Trophoblast cell (in vitro differentiated cells and primary cell): ENCODE measurements around the gene IL17A.

Experiments used
- DNase-seq, 2 donors: peaks; one replicate each; pipeline ENCODE4 v3.0.0-alpha.2; 2016
- H2AFZ ChIP-seq: 2 replicates; pipeline ENCODE4 v1.6.1; 2013; ENCODE audit warnings: low read length, moderate library complexity, mild to moderate bottlenecking; ENCODE audit not compliant: insufficient read depth, poor library complexity
- H2AK5ac ChIP-seq: 2 replicates; pipeline ENCODE4 v1.6.1; 2013; ENCODE audit warnings: mild to moderate bottlenecking, low read length
- H2BK120ac ChIP-seq: 2 replicates; pipeline ENCODE4 v1.6.1; 2013; ENCODE audit warnings: low read length, mild to moderate bottlenecking, moderate library complexity; ENCODE audit not compliant: insufficient read depth, poor library complexity
- H2BK12ac ChIP-seq: 2 replicates; pipeline ENCODE4 v1.6.1; 2013; ENCODE audit warnings: mild to moderate bottlenecking, low read length, moderate library complexity
- H2BK5ac ChIP-seq: 2 replicates; pipeline ENCODE4 v1.6.1; 2013; ENCODE audit warnings: low read length, low read depth, moderate library complexity, mild to moderate bottlenecking; ENCODE audit not compliant: poor library complexity
- H3K14ac ChIP-seq: 2 replicates; pipeline ENCODE4 v1.6.1; 2013; ENCODE audit warnings: mild to moderate bottlenecking, low read length
- H3K18ac ChIP-seq: 2 replicates; pipeline ENCODE4 v1.6.1; 2013; ENCODE audit warnings: mild to moderate bottlenecking, low read length
- H3K23ac ChIP-seq: 2 replicates; pipeline ENCODE4 v1.6.1; 2013; ENCODE audit warnings: low read length
- H3K27ac ChIP-seq: 2 replicates; pipeline ENCODE4 v1.5.1; 2013; ENCODE audit warnings: low read depth, mild to moderate bottlenecking, inconsistent platforms, low read length, moderate library complexity
- H3K27me3 ChIP-seq: 2 replicates; pipeline ENCODE4 v1.6.1; 2013; ENCODE audit warnings: inconsistent platforms, mild to moderate bottlenecking, low read length, moderate library complexity; ENCODE audit not compliant: insufficient read depth
- H3K36me3 ChIP-seq, 2 experiments: 1 replicate in 1 of 2; 2 replicates in 1 of 2; pipeline ENCODE4 v1.6.1; 2013; ENCODE audit warnings: low read length in 2 of 2, mild to moderate bottlenecking in 2 of 2, moderate library complexity in 1 of 2; ENCODE audit not compliant: insufficient read depth in 2 of 2, control insufficient read depth in 1 of 2
- H3K4ac ChIP-seq: 2 replicates; pipeline ENCODE4 v1.6.1; 2013; ENCODE audit warnings: low read depth, mild to moderate bottlenecking, low read length, moderate library complexity
- H3K4me1 ChIP-seq, 2 experiments: 1 replicate in 1 of 2; 2 replicates in 1 of 2; pipeline ENCODE4 v1.6.1; 2013; ENCODE audit warnings: low read length in 2 of 2, mild to moderate bottlenecking in 2 of 2, moderate library complexity in 1 of 2; ENCODE audit not compliant: insufficient read depth in 2 of 2, control insufficient read depth in 1 of 2
- H3K4me2 ChIP-seq: 2 replicates; pipeline ENCODE4 v1.6.1; 2013; ENCODE audit warnings: inconsistent platforms, mild to moderate bottlenecking, low read length, moderate library complexity
- H3K4me3 ChIP-seq: 2 replicates; pipeline ENCODE4 v1.5.1; 2013; ENCODE audit warnings: mild to moderate bottlenecking, low read depth, low read length, inconsistent platforms
- H3K79me1 ChIP-seq: one replicate; pipeline ENCODE4 v1.6.1; 2013; ENCODE audit warnings: low read length
- H3K79me2 ChIP-seq: 2 replicates; pipeline ENCODE4 v1.6.1; 2013; ENCODE audit warnings: low read length, mild to moderate bottlenecking; ENCODE audit not compliant: control insufficient read depth, insufficient read depth, poor library complexity
- H3K9ac ChIP-seq: 2 replicates; pipeline ENCODE4 v1.6.1; 2013; ENCODE audit warnings: mild to moderate bottlenecking, low read length
- H3K9me3 ChIP-seq: 2 replicates; pipeline ENCODE4 v1.6.1; 2013; ENCODE audit warnings: low read depth, mild to moderate bottlenecking, control low read depth, inconsistent platforms, low read length; ENCODE audit not compliant: insufficient read depth
- H4K12ac ChIP-seq: 2 replicates; pipeline ENCODE4 v1.6.1; 2013; ENCODE audit warnings: low read depth, mild to moderate bottlenecking, low read length, moderate library complexity
- H4K8ac ChIP-seq: 2 replicates; pipeline ENCODE4 v1.6.1; 2013; ENCODE audit warnings: low read depth, mild to moderate bottlenecking, low read length, moderate library complexity
- H4K91ac ChIP-seq: one replicate; pipeline ENCODE4 v1.6.1; 2013; ENCODE audit warnings: low read depth, mild to moderate bottlenecking, low read length, moderate library complexity
- WGBS: extraction: QIAGEN DNeasy Blood & Tissue Kit; methylation state at CpG from one replicate; pipeline ENCODE4 v1.1.7; 2013; ENCODE audit warnings: missing lambda C conversion rate; ENCODE audit not compliant: insufficient read length, insufficient coverage; ENCODE audit errors: extremely low coverage; 5-methylcytosine and 5-hydroxymethylcytosine counted together

Gene IL17A

DNA sequence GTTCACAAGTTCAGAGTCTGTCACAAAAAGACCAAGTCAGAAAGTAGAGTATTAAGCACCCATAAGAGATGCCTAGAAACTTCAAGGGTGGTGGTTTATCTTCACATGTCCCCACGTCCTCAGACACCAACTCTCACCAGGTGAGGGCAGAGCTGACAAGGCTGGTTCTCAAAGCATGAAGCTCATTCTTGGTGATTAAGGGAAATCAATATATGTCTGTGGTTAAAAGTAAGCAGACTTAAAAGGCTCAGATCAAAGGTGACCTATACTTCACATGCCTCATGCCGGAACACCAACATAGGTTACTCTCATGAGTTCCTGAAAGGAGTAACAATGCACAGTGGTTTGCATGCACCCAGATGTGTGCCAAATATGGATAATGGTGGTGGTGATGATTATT lies 27.0 kb downstream of the IL17A start:
- no peak overlapping the region for H4K91ac ChIP-seq
- H3K9me3 ChIP-seq = no peaks in the 10 kb centered on the region
- H3K23ac ChIP-seq = no peak overlapping the region
- no peak overlapping the region for H3K18ac ChIP-seq
- H4K8ac ChIP-seq = no peak overlapping the region
- no peak overlapping the region for H3K27ac ChIP-seq
- H3K4me3 ChIP-seq = no peak overlapping the region
- H2BK5ac ChIP-seq = no peak overlapping the region
- H4K12ac ChIP-seq = no peak overlapping the region
- no peak overlapping the region for H2AK5ac ChIP-seq
- H3K4ac ChIP-seq = no peak overlapping the region
- DNase-seq = no peak
- no peaks in the 10 kb centered on the region for H3K79me1 ChIP-seq
- H3K27me3 ChIP-seq = no peaks in the 10 kb centered on the region
- no peak overlapping the region for H3K14ac ChIP-seq
- no peaks in the 10 kb centered on the region for H3K36me3 ChIP-seq
- H3K4me2 ChIP-seq = no peak overlapping the region
- H2AFZ ChIP-seq = no peak overlapping the region
- no peak overlapping the region for H3K9ac ChIP-seq
- H3K79me2 ChIP-seq = no peaks in the 10 kb centered on the region
- peaks cover 0 to 2% of the 10 kb centered on the region in 2 experiments for H3K4me1 ChIP-seq
- no CpG with 5 or more reads among the region's 2 CpGs for WGBS
- H2BK12ac ChIP-seq = no peak overlapping the region
- no peak overlapping the region for H2BK120ac ChIP-seq

DNA sequence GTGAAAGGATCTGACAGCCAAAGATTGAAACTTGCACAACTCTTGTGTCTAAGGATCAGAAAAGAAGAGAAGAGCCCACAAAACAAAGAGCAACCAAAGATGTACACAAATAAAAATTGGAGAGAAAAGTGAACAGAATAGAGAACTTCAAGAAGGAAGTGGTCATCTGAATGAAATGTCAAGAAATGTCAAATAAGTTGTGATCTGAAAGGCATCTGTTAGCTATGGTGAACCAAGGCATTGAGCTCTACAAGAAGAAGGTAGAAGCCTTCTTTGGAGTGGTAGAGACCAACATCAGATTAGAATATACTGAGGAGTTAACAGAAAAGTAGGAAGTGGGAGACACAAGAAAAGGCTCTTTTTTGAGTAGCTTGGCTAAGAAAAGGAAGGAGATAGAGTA lies 29.6 kb downstream of the IL17A start:
- Histone ChIP-seq H3K36me3 (no peaks in the 10 kb centered on the region), H2BK12ac (no peak overlapping the region), H3K9me3 (peaks cover 2% of the 10 kb centered on the region), H3K4me2 (no peak overlapping the region), H4K12ac (no peak overlapping the region), H3K18ac (no peak overlapping the region), H2AK5ac (no peak overlapping the region), H3K4ac (no peak overlapping the region), H3K79me1 (no peaks in the 10 kb centered on the region), H3K79me2 (no peaks in the 10 kb centered on the region), H3K4me1 (peaks cover 0 to 2% of the 10 kb centered on the region in 2 experiments), H3K27me3 (no peaks in the 10 kb centered on the region), H2AFZ (no peak overlapping the region), H4K91ac (no peak overlapping the region), H3K4me3 (no peak overlapping the region), H3K27ac (no peak overlapping the region), H2BK120ac (no peak overlapping the region), H3K9ac (no peak overlapping the region), H2BK5ac (no peak overlapping the region), H3K23ac (no peak overlapping the region), H3K14ac (no peak overlapping the region), H4K8ac (no peak overlapping the region)
- DNase-seq = no peak

DNA sequence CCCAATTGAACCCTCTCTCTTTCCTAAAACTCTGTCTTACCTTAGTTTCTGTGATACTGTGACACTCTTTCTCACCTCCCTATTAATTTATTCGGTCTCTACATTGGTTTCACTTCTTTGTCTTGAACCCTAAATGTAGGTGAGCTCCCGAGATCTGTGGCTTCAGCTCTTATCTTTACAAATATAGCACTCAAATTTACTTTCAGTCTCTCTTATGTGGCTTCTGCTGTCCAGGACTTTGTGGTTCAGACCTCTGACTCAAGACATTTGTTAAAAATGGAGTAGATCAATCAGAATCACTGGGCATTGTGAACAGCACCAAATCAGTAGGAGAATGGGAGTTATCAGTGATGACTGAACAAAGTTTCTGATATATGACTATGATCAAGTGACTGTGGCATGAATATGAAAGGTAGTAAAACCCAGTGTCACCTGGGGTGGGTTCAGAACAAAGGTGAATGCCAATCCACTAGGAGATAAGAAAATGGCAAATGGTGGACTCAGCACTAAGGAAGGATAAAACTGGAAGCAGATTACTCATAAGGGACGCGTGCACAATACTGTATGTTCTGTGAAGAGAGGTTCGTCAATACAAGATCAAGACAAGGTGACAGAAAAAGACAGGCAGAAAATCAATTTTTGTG lies 30.9 kb downstream of the IL17A start:
- no peaks in the 10 kb centered on the region for H3K79me1 ChIP-seq
- no peak overlapping the region for H3K27ac ChIP-seq
- no peak overlapping the region for H3K14ac ChIP-seq
- H2BK120ac ChIP-seq = no peak overlapping the region
- H3K18ac ChIP-seq = no peak overlapping the region
- H3K9ac ChIP-seq = no peak overlapping the region
- H3K36me3 ChIP-seq = no peaks in the 10 kb centered on the region
- no peaks in the 10 kb centered on the region for H3K27me3 ChIP-seq
- H3K23ac ChIP-seq = no peak overlapping the region
- no peak overlapping the region for H4K8ac ChIP-seq
- H2AK5ac ChIP-seq = no peak overlapping the region
- WGBS = no CpG with 5 or more reads among the region's 5 CpGs
- no peak overlapping the region for H4K12ac ChIP-seq
- no peak overlapping the region for H3K4me3 ChIP-seq
- H3K4ac ChIP-seq = no peak overlapping the region
- H3K79me2 ChIP-seq = no peaks in the 10 kb centered on the region
- H2BK12ac ChIP-seq = no peak overlapping the region
- no peak overlapping the region for H4K91ac ChIP-seq
- H3K9me3 ChIP-seq = peaks cover 2% of the 10 kb centered on the region
- H2BK5ac ChIP-seq = no peak overlapping the region
- H3K4me1 ChIP-seq = peaks cover 0 to 2% of the 10 kb centered on the region in 2 experiments
- no peak overlapping the region for H3K4me2 ChIP-seq
- no peak overlapping the region for H2AFZ ChIP-seq
- no peak for DNase-seq

DNA sequence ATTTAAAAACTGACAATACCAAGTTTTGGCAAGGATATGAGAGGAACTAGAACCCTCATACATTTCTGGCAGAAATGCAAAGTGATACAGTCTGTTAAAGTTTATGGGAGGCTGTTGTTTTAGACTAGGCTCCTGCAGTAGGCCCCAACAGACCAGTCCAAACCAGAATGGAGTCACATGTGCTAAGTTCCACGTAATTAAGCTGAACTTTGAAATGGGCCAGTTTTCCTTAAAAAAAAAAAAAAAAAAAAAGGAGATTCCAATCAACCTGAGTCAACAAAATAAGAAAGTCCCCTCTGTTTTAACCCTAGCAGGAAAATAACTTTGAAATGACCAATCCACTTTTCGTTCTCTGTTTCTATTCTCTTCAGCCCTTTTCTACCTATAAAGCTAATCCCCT lies 31.6 kb downstream of the IL17A start:
- Histone ChIP-seq H3K79me2 (no peaks in the 10 kb centered on the region), H3K4ac (no peak overlapping the region)

More for the DNA sequence above, 31.6 kb downstream of the IL17A start:
- Histone ChIP-seq H3K79me1 (no peaks in the 10 kb centered on the region), H2BK12ac (no peak overlapping the region), H4K91ac (no peak overlapping the region), H2BK5ac (no peak overlapping the region), H3K4me2 (no peak overlapping the region), H3K4me1 (no peaks in the 10 kb centered on the region), H3K36me3 (no peaks in the 10 kb centered on the region), H4K8ac (no peak overlapping the region), H3K18ac (no peak overlapping the region), H2AFZ (no peak overlapping the region), H3K9ac (no peak overlapping the region), H3K9me3 (peaks cover 2% of the 10 kb centered on the region), H3K14ac (no peak overlapping the region), H3K27ac (no peak overlapping the region), H2BK120ac (no peak overlapping the region), H2AK5ac (no peak overlapping the region), H3K23ac (no peak overlapping the region), H4K12ac (no peak overlapping the region), H3K4me3 (no peak overlapping the region), H3K27me3 (no peaks in the 10 kb centered on the region)
- WGBS = no CpG with 5 or more reads among the region's 2 CpGs
- DNase-seq = no peak
